ENCODE results near the gene MPC1. TPM values are rescaled to one million over a fixed set of nuclear protein-coding genes. Genes with fewer than 3 reads are reported as not detected.

MPC1 gene
- polyA plus RNA-seq, 1 donor from 2014 or later = 112 TPM

DNA sequence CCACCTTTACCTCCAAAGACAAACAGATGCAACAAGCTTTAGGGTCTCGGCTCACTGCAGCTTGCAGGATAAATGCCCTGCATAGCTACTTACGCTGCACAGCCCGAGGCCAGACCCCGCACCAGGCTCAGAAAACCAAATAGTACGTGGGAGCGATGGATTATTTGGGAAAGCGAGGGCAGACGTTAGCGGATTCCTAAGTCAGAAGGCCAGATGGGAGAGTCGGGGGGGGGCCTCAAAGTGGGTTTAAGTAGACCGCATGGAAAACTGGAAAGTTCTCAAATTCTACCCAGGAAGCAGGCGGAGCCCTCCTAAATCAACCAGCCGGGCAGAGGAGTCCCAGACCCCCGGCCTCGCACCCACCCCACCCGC, 40.8 kb downstream of the MPC1 start:
- Histone ChIP-seq H3F3A (ENCODE audit: insufficient read depth, low read length, poor library complexity, severe bottlenecking) (no peaks in the 10 kb centered on the region), H3K4me2 (ENCODE audit: low read length) (peak overlapping the region; percentile 70), H2AFZ (ENCODE audit: low read depth, low read length) (peak overlapping the region; percentile 74), H3K27ac (ENCODE audit: low read length) (peak overlapping the region; percentile 69), H3K79me2 (replicated peaks; ENCODE audit: insufficient read depth, low read length) (peaks cover 36% of the 10 kb centered on the region), H4K20me1 (ENCODE audit: insufficient read depth) (no peaks in the 10 kb centered on the region), H3K9me3 (ENCODE audit: low read length) (no peaks in the 10 kb centered on the region), H3K9ac (ENCODE audit: low read length) (peak overlapping the region; percentile 87), H3K4me3 (ENCODE audit: low read length) (peak overlapping the region; percentile 80), H3K27me3 (ENCODE audit: insufficient read depth, low read depth, low read length) (no peaks in the 10 kb centered on the region), H3K36me3 (ENCODE audit: insufficient read depth, low read length) (no peaks in the 10 kb centered on the region), H3K9me2 (ENCODE audit: insufficient read depth, low read length) (no peaks in the 10 kb centered on the region)
- TF ChIP-seq EP300 (conservative IDR thresholded peaks at IDR 0.05; ENCODE audit: poor library complexity, severe bottlenecking) = no peak
- TF ChIP-seq SMC3 (conservative IDR thresholded peaks at IDR 0.05; ENCODE audit: poor library complexity) = peak; percentile 12
- TF ChIP-seq MXI1 (conservative IDR thresholded peaks at IDR 0.05; ENCODE audit: poor library complexity, severe bottlenecking) = no peak
- TF ChIP-seq POLR2AphosphoS5 (IDR thresholded peaks at IDR 0.05) = no peak
- no peak for TF ChIP-seq TAF1 (IDR thresholded peaks at IDR 0.05; ENCODE audit: low read depth)
- no peak for TF ChIP-seq EZH2 (IDR thresholded peaks at IDR 0.05; ENCODE audit: borderline replicate concordance, insufficient read depth, low read length, poor library complexity, severe bottlenecking)
- TF ChIP-seq, protein P1, sequence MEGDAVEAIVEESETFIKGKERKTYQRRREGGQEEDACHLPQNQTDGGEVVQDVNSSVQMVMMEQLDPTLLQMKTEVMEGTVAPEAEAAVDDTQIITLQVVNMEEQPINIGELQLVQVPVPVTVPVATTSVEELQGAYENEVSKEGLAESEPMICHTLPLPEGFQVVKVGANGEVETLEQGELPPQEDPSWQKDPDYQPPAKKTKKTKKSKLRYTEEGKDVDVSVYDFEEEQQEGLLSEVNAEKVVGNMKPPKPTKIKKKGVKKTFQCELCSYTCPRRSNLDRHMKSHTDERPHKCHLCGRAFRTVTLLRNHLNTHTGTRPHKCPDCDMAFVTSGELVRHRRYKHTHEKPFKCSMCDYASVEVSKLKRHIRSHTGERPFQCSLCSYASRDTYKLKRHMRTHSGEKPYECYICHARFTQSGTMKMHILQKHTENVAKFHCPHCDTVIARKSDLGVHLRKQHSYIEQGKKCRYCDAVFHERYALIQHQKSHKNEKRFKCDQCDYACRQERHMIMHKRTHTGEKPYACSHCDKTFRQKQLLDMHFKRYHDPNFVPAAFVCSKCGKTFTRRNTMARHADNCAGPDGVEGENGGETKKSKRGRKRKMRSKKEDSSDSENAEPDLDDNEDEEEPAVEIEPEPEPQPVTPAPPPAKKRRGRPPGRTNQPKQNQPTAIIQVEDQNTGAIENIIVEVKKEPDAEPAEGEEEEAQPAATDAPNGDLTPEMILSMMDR (IDR thresholded peaks at IDR 0.05; ENCODE audit: poor library complexity, severe bottlenecking) = no peak
- no peak for TF ChIP-seq RAD21 (conservative IDR thresholded peaks at IDR 0.05)

DNA sequence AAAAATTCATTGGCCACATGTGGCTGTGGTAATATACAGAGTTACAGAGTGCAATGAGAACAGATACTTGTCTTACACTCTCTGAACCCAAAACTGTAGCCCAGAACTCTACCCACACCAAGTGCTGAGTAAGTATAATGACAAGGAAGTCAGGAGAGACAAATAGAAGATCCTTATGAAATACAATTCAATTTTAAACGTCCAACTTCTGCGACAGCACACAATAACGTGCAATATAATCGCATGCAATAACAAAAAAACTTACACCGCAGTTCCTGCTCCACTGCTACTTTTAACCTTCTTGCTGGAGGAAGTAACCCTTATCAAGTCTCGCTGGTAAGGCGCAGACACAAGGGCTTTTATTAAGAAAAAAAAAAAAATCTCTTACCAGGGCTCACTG, 41.3 kb downstream of the MPC1 start:
- no peaks in the 10 kb centered on the region for H3K9me3 ChIP-seq (ENCODE audit: low read length)
- H3K79me2 ChIP-seq (replicated peaks; ENCODE audit: insufficient read depth, low read length) = peaks cover 36% of the 10 kb centered on the region
- H3K36me3 ChIP-seq (ENCODE audit: insufficient read depth, low read length) = no peaks in the 10 kb centered on the region
- no peaks in the 10 kb centered on the region for H3K27me3 ChIP-seq (ENCODE audit: insufficient read depth, low read depth, low read length)
- peak overlapping the region; percentile 87 for H3K9ac ChIP-seq (ENCODE audit: low read length)
- H3F3A ChIP-seq (ENCODE audit: insufficient read depth, low read length, poor library complexity, severe bottlenecking) = no peaks in the 10 kb centered on the region
- H3K9me2 ChIP-seq (ENCODE audit: insufficient read depth, low read length) = no peaks in the 10 kb centered on the region
- H2AFZ ChIP-seq (ENCODE audit: low read depth, low read length) = no peak overlapping the region
- peak overlapping the region; percentile 70 for H3K4me2 ChIP-seq (ENCODE audit: low read length)
- H4K20me1 ChIP-seq (ENCODE audit: insufficient read depth) = no peaks in the 10 kb centered on the region
- TF ChIP-seq POLR2AphosphoS5 (IDR thresholded peaks at IDR 0.05) (no peak), EP300 (conservative IDR thresholded peaks at IDR 0.05; ENCODE audit: poor library complexity, severe bottlenecking) (no peak), RAD21 (conservative IDR thresholded peaks at IDR 0.05) (no peak), MXI1 (conservative IDR thresholded peaks at IDR 0.05; ENCODE audit: poor library complexity, severe bottlenecking) (no peak), EZH2 (IDR thresholded peaks at IDR 0.05; ENCODE audit: borderline replicate concordance, insufficient read depth, low read length, poor library complexity, severe bottlenecking) (no peak), TAF1 (IDR thresholded peaks at IDR 0.05; ENCODE audit: low read depth) (no peak), SMC3 (conservative IDR thresholded peaks at IDR 0.05; ENCODE audit: poor library complexity) (no peak)
- TF ChIP-seq, protein P1 (IDR thresholded peaks at IDR 0.05; ENCODE audit: poor library complexity, severe bottlenecking) = no peak
- TF ChIP-seq, protein P2, sequence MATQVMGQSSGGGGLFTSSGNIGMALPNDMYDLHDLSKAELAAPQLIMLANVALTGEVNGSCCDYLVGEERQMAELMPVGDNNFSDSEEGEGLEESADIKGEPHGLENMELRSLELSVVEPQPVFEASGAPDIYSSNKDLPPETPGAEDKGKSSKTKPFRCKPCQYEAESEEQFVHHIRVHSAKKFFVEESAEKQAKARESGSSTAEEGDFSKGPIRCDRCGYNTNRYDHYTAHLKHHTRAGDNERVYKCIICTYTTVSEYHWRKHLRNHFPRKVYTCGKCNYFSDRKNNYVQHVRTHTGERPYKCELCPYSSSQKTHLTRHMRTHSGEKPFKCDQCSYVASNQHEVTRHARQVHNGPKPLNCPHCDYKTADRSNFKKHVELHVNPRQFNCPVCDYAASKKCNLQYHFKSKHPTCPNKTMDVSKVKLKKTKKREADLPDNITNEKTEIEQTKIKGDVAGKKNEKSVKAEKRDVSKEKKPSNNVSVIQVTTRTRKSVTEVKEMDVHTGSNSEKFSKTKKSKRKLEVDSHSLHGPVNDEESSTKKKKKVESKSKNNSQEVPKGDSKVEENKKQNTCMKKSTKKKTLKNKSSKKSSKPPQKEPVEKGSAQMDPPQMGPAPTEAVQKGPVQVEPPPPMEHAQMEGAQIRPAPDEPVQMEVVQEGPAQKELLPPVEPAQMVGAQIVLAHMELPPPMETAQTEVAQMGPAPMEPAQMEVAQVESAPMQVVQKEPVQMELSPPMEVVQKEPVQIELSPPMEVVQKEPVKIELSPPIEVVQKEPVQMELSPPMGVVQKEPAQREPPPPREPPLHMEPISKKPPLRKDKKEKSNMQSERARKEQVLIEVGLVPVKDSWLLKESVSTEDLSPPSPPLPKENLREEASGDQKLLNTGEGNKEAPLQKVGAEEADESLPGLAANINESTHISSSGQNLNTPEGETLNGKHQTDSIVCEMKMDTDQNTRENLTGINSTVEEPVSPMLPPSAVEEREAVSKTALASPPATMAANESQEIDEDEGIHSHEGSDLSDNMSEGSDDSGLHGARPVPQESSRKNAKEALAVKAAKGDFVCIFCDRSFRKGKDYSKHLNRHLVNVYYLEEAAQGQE (IDR thresholded peaks at IDR 0.05; ENCODE audit: borderline replicate concordance) = no peak
- H3K4me3 ChIP-seq (ENCODE audit: low read length) = peak overlapping the region; percentile 80
- no peak overlapping the region for H3K27ac ChIP-seq (ENCODE audit: low read length)
